ENCODE results near the gene NRN1. TPM values are rescaled to one million over a fixed set of nuclear protein-coding genes. Genes with fewer than 3 reads are reported as not detected.

The NRN1 gene
- polyA plus RNA-seq, 5 donors, result 9.7 to 13.0 (median 10.2) TPM

- peak in 1 of 2 donors; percentile 52 for DNase-seq
Observed at GRCh38 chr6:6003621-6004366, 2.9 kb downstream of the NRN1 start.

DNA sequence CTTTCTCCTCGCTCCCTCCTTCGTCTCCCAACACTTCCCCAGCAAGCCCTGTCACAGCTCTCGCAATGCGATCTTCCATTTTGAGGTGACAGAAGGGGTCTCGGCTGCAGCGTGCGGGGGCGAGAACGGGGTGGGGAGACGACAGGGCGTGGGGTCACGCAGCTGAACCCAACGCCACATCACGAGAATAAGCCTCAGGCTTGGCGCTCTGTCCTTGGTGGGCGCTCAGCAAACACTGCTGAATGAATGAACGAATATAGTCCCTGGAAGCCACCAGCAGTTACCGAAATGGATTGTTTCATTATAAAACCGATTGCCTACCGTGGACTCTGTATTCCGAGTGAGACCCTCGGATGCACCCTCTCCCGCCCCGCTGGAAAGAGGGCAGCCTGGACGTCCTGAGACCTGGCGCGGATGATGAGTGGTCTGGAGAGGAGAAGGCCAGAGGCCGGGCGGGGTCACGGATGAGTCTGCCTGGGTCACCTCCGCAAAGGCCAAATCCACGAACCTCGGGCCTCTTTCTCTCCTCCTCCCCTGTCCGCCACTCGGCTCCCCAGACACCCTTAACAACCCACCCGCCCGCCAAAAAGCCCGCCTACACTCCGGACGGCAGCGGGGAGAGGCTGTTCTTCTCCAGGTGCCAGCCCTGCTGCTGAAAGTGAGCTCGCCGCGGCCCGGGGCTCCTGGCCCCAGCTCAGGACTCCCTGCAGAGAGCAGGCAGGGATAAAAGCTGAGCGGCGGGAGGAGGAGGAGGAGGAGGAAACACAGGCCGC, 3.7 kb downstream of the NRN1 start:
- no peak for DNase-seq

DNA sequence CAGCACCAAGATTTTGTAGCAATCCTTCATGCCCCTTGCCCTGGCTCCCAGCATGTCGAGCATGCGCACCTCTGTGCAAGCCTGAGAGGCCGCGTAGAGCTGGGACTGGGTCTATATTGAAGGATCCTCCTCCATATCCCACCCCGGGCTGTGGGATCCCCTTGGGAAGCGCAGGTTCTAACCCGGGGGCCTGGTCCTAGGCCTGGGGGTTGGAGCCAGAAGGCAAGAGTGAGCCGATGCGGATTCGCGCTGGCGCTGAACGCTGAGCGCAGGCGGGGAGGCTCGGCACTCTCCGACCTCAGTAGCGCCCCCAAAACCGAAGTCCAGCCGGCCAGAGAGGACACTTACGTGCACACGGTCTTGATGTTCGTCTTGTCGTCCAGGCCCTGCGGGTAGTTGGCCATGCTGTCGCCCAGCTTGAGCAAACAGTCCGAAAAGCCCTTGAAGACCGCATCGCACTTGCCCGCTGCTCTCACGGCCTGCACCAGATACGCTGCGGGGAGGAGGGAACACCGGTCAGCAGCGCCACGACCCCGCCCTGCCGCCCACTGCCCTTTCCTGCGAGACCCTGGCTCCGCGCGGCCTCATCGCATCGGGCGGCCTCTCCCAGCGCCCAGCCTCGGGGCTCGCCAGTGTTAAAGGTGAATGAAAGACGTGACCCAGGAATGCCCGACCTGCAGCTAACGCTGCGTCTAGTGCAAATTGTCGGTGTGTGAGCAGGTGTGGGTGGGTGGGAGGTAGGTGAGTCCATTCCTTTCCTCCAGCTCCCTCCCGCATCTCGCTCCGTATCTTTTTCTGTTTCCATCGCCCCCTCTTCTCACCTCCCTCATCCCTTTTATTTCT, 4.5 kb downstream of the NRN1 start:
- no peak for DNase-seq

DNA sequence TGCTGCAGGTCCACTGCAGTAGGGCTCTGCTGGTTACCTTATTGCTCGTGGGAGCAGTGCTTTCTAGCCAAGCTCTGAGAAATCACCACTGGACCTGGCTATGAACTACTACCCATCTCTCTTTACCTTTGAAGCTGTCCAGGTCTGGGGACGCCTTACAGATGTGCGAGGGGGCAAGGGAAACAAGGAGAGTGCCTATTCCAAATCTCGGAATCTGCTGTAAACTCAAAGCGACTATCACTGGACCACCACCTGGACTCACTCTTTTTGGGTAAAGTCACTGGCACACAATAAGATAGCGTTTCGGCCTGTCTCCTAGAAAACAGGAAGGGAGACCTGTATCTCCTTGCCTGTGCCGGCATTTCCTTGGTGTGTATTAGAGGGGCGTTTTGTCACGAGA, 5.3 kb downstream of the NRN1 start:
- DNase-seq, result no peak

DNA sequence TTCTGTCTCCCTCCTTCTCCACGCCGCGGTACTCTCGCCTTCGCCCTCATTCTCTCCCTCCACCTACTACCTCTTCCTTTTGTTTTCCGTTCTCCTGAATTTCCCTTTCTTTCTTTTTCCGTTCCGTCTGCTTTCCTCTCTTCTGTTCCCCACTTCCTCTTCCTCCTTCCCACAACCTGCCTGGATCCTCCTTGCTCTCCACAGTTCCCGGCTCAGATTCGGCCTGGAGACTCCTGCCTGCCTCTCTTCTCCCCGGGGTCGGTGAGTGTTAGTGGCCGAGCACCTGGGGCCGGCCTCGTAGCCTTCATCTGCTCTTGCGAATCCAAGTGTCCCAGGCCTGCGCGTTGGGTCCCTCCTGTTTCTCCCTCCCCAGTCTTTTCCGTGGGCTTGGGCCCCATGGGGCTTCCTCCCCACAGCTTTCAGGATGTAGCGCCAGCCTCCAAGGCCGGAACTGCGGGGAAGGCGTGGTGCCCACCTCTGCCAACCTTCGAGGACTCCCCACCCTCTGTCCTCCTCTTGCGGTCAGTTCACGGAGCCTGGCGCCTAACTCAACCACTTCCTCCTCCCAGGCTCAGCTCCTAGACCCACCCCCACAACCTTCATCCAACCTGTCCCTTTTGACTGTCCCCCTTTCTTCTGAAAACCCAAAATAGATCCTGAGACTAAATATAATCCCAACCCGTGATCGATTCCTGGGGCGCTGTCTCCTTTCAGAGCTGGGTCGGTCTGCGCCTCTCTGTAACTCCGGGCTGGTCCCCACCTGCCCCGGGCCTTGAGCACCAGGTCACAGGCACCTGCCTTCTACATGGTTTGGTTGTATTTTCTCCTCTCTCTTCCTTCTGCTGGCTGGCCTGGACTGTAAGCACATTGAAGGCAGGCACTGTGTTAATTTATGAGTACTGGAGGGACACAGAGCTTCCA, 6.8 kb downstream of the NRN1 start:
- no peak for DNase-seq

DNA sequence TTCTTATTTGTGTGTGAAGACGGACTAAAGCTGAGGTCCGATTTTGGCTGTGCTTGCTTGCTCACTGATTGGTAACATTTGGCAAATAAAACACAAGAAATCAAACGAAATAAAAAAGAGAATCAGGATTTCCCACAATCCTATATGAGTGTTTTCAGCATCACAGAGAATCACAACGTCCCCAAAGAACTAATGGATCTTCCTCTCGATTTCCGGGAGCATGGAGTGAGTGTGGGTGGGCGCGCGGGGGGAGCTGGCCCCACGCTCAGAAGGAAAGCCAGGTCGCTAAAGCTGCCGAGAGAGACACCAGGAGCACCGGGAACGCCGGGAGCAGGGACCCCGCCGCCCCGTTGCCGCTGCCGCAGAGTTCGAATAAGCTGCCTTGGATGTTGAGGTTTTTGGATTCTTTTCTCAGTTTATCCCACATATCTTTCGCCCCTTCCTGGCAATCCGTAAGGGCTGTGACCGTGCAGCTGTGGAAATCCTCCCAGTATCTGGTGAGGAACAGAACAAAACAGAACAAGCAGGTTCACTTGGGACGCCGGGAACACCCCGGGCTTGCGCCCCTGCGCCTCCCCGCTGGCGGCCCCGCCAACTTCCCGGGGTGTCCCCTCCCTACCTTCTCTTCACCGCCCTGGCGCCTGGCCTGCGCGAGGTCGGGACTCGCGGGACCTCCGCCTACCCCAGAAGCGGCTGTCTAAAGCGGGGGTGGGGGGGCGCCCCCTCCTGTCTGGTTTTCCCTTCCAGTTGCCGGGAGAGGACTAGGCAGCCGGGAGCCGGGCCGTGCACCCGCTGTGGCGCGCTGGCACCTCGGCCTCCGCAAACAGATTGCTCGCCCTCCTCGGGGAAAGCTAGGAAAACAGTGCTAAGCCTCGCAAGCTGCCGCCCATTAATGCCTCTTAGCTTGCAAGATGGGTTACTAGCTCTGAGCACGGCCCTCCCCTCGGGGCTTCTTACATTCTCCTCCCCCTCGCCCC, 7.7 kb downstream of the NRN1 start:
- peak in 1 of 2 donors; percentile 15 for DNase-seq

- DNase-seq, result peak in 1 of 2 donors; percentile 9
Observed at GRCh38 chr6:5998236-5998635, 8.5 kb downstream of the NRN1 start.

GRCh38 chr6:5997420-5997987, 9.2 kb downstream of the NRN1 start:
- peak in 1 of 2 donors; percentile 27 for DNase-seq

GRCh38 chr6:5996714-5997419, 9.9 kb downstream of the NRN1 start:
- peak in 1 of 2 donors; percentile 38 for DNase-seq

DNA sequence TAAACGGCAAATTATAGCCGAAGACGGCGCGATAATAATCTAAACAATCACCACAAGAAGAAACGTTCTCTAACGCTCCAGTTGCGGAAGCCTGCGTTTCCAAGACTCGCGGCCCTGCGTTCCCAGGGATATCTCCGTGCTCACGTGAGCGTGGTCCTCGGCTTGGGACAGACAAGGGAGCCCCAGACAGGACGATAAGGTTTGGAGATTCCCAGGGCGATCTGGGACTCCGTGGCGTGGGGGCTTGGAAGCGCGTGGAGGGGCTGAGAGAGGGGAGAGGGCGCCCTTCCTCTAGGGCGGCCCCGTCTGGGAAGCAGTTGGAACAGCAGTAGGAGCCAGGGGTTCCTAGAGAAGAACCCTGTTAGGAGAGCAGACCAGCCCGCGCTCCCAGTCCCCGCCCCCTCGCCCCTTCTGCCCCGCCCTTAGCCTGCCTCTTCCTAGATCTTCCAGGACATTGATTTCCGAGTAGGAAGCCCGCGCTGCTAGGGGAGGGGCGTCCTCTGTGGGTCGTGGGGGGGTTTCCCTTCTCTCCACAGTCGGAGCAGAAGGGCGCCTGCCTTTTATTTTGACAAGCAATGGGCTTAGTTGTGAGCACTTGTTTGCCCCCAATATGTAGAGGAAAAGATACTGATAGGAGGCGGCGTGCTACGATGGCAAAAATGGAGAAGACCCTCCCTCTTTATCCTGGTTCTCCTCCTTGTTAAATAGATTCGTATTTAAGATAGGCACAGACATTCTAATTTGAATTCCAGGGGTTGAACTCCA, 10.6 kb downstream of the NRN1 start:
- DNase-seq, result peak in 1 of 2 donors; percentile 36

DNA sequence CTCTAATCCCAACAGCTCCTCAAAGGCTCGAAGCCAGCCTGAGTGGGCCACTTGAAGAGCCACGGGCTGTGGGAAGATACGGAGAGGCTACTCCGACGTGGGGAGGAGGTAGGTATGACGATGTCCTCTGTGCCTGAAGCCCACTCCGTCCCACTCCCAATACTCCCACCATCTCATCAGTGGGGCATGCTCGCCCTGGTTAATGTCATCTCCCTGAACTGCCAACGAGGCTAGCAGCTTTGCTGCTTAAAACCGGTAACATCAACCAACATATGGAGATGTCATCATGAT, 11.1 kb downstream of the NRN1 start:
- no peak for DNase-seq

DNA sequence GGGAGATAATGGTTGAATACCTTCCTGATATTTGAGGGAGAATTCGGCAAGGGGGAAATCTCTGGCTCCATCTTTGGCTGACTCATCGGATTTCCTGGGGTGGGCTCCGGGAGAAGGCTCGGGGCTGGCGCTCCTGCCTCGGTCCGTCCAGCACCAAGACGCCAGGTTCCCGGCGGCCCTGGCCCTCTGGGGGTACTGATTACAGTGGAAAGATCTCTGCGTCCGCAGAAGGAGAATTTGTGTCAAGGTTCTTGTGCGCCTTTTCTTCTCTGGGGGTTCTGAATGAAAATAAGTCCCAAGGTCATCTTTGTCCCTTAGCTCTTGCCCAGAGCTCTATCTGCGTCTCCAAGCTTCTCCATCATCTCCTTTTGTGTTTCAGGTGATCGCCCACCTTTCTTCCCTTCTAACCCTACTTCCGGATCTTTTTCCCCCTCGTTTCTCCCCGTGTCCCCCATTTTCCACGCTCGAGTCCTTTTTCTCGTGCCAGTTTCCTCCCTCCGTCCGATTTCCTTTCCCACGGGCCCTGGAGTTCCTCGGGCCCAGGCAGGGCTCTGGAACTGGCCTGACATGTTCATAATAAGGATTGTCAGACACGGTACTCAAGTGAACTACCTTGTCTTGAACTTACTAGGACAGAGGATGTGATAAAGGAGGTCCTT, 11.6 kb downstream of the NRN1 start:
- no peak for DNase-seq

GRCh38 chr6:5994234-5994998, 12.3 kb downstream of the NRN1 start:
- DNase-seq, result no peak

GRCh38 chr6:5992551-5993225, 14.0 kb downstream of the NRN1 start:
- DNase-seq, result no peak

DNA sequence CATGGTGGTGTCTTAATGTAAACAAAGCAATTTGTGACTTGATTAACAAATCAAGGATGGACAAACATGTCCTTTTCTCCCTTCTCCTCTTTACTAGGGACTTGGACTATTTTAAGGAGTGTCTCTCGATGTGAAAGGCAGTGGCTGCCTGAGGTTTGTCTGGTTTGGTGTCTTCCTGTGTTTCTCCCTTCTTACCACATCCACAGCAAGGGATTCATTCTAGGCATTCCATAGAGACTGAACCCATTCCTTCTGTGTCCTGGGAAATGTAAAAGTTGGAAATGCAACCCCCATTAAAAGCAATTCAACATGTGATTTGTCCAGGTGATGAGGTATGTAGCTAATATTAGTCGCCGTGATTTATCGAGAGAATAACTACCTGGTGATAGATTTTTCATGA, 15.9 kb downstream of the NRN1 start:
- DNase-seq, result no peak

DNA sequence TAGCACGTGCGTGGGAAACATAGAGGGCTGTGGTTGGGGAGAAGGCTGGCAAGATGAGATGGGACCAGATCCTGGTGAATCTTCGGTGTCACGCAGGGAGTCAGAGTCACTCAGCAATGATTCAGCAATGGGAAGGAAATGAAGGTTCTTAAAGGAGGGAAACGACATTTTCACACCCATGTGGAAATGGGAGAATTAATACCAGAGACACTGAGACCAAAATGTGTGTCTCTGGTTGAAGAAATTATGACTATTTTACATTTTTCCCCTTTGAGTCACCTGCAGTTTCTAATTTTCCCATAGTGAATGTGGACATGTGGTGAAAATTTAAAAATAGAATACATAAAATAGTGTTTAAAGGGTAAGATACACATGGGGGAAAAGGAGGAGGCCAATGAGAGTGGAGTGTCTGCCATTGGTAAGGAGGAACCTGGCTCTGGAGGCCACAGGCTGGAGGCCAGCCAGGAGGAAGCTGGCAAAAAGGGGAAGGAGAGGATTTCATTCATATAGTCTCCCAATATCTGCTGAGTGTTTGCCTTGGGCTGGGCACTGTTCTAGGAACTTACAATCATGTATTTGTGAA, 17.5 kb downstream of the NRN1 start:
- no peak for DNase-seq
